DMS79 (cell line): Measurements from ENCODE around the gene SEMA3G.

Experiments used
- DNase-seq: peaks from one replicate; lab custom pipeline; 2025; lab: John Stamatoyannopoulos, UW

The SEMA3G gene

GRCh38 chr3:52395503-52395865 lies 49.4 kb downstream of the SEMA3G start:
- no peak for DNase-seq

- DNase-seq: no peak
Measured at GRCh38 chr3:52394751-52395502, 50.0 kb downstream of the SEMA3G start.

GRCh38 chr3:52393959-52394670 lies 50.8 kb downstream of the SEMA3G start:
- DNase-seq: no peak

GRCh38 chr3:52393131-52393807 lies 51.6 kb downstream of the SEMA3G start:
- DNase-seq: no peak

- DNase-seq: no peak
Measured at GRCh38 chr3:52392216-52392930, 52.5 kb downstream of the SEMA3G start.

- DNase-seq: no peak
Measured at GRCh38 chr3:52391096-52391495, 53.8 kb downstream of the SEMA3G start.

- DNase-seq: no peak
Measured at GRCh38 chr3:52388933-52389332, 56.0 kb downstream of the SEMA3G start.

GRCh38 chr3:52388348-52388821 lies 56.5 kb downstream of the SEMA3G start:
- DNase-seq: no peak

GRCh38 chr3:52387481-52387880 lies 57.4 kb downstream of the SEMA3G start:
- DNase-seq: no peak

- DNase-seq: no peak
Measured at GRCh38 chr3:52385157-52385556, 59.7 kb downstream of the SEMA3G start.

GRCh38 chr3:52384019-52384761 lies 60.7 kb downstream of the SEMA3G start:
- no peak for DNase-seq

GRCh38 chr3:52383446-52383845 lies 61.5 kb downstream of the SEMA3G start:
- no peak for DNase-seq
